Measurements from ENCODE around the gene EBF4.
"Not testable (repeated sequence)": the region's sequence is repeated elsewhere in the genome, so short reads cannot be mapped to it uniquely, and the experiment has no call there.

The EBF4 gene

DNA sequence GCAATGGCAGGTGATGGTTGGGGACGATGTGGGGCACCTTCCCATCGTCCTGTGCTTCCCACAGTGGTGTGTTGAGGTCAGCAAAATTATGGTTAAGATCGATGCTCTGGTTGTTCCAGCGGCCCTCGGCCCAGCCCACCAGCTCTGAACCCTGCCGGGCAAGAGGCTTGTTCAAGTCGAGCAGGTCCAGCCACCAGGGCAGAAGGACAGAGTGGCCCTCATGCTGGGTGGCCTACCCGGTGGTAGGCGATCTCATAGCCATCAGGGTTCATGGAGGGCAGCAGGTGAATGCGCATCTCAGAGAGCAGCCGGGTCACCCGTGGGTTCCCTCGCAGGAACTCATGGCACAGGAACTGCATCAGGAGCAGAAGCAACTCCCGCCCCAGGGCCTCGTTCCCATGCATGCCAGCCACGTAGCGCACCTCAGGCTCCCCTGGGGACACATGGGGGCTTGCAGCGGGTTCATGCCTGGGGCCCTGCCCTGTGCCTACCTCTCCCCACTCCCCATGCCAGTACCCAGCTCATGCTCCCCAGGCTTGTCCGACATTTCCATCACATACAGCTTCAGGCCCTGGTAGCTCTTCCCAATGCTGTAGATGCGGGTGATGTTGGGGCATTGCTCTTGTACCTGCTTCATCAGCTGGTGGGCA lies 103.6 kb downstream of the EBF4 start:
- DNase-seq (ENCODE audit: low spot score), result no peak

DNA sequence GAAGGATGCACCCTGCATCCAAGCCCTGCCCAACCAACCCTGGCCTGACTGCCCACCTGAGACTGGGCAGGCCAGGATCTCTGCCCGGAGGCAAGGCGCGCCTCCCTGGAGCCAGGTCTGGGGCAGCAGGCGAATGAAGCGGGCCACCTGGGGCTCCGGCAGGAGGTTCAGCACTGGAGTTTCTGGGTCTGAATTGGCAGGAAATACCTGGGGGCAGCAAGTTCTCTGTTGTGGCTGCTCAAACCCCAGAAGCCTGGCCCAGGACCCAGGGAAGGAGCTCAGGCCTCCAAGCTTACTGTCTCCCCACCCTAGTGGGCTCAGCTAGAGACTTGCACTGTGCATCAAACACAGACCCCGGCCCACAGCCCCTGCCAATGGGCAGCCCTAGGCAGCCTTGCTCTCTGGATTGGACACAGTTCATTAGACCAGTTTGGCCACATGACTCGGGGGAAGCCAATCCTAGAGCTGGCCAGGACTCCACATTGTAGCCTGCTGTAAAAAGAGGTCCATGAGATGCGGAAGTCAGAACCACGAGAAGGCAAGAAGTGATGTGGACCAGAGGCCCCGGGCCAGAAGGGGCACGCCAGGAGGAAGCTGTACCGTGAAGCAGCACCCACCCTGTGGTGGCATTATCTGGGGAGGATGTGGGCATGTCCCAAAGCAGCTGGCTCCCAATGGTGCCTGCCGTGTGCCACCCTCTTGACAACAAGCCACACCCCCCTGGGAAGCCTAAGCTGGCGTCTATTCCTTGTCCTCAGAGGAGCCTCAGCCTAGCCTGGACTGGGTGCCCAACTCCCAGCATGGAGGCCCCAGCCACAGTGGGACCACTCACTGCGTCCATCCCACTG lies 104.8 kb downstream of the EBF4 start:
- no peak for DNase-seq (ENCODE audit: low spot score)

DNA sequence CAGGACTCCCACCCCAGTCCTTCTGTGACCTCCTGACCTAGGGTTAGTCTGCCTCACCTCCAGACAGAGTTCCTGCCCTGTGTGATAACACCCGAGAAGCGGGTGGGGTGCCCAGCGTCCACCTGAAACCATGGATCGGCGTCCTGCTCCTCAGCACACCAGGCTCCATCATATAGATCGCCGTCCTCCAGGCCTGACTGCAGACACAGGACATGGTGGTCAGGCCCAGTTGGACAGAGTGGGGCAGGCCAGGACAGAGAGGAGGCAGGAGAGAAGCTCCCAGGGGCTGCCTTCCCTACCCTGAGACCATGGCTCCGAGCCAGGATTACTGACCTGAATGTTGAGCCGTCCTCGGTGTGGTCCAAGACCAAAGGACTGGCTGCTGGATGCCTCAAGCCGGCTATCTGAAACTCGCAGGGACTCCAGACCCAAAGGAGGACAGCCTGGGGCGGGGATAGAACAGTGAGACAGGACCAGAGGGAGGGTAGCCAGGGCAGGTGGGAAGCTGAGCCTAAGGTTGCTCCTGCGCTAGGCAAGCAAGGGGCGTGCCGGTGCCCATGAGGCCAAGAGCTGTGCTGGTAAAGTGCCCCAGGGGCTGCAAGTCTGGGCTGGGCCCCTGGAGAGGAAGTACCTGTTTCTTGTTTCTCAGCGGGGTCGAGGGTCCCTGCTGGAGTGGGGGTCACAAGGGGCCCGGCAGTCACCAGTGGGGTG lies 105.7 kb downstream of the EBF4 start:
- no peak for DNase-seq (ENCODE audit: low spot score)

DNA sequence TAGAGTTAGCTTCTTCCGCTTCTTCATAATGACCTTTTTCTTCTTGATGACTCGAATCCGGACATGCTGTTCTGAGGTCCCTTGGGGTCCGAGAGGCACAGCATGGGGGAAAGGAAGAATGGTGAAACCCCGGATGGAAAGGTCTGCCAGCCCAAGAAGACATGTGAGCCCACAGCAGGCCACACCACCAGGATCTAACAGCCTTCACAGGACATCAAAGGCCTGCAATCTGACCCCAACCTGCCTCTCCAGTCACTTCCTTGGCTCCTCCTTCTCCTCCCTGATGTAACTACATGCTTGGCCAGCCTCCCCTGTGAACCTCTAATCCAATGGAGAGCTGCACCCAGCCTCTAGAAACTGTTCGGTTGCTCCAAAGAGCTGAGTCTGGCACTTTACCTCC lies 106.2 kb downstream of the EBF4 start:
- DNase-seq (ENCODE audit: low spot score), result no peak

DNA sequence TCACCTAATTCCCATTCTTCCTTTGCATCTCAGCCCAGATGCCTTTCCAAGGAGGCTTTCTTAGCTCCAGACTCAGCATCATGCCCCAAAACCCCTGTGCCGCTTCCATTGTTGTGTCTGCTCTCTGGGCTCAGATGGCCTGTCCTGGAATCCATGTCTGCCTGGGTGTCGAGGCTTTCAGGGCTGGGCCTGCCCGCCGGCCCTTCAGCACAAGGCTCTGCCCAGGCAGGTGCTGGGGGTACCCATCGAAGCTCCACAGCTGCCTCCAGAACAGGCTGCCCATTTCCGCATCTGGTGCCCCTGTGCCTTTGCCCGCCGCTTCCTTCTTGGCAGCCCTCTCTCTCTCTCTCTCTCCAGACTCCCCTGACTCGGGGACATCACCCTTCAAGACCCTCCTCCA lies 106.7 kb downstream of the EBF4 start:
- DNase-seq (ENCODE audit: low spot score), result no peak

DNA sequence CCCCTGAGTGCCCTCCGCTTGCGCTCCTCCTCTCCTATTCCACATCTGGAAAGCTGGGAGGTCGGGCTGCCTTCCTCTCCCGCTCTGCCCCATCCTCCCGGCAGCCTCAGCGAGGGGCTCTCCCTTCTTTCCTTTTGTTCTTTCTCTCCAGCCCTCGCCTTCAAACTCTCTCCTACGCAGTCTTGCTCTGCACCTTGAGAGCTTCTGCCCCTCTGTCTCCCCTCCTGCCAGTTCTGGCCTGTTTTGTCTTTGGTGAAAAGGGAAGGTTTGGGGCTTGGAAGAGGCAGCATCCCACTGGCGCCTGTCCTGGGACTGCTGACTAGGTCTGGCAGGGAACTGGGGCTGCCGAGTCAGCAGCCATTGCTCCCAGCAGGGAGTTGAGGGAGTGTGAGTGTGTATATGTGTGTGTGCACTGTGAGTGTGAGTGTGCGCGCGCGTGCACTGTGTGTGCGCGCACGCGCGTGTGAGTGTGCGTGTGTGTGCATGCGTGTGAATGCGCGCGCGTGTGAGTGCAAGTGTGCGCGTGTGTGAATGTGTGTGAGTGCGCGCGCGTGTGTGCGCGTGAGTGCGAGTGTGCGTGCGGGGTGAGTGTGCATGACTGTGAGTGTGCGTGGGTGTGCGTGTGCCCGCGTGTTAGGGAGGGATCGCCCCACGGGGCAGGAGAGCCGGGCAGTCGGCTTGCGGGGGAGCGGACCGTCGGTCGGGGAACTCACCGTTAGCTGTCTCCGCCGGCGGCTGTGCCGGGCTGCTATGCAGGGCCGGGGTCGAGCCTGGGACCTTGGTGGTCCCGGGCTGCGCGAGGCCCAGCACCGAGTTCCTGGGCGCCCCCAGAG lies 107.3 kb downstream of the EBF4 start:
- no peak for DNase-seq (ENCODE audit: low spot score)

DNA sequence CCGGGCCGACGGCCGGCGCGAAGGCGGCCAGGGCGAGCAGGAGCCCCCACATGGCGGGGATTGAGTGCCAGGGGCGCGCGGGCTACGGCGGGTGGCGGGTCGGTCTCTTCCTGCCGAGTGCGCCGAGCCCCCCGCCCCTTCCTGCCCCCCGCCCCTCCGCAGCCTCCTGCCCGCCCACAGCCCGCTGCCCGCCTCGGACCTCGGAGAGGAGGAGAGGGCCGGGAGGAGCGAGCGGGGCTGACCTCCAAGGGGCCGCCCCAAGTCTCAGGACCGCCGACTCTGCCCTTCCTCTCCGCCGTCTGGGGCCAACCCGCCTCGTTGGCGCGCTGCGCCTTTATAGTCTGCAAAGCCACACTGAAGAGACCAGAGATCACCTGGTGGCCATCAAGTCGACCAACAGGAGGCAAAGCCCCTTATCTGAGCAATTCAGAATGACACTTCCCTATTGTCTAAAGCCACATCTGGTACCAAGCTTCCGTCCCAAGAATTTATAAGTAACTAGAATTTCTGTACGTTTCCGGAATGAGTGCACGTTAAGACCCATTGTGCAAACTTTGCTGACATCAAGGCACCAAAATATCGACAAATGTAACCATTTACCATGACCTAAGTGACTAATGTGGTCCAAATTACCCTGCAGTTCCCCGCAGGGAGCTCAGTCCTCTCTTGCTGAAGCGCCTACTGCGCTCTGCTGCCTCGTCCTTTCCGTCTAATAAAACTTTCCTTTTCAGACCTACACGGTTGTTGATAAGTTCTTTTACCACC lies 108.1 kb downstream of the EBF4 start, which contains the start of gene CPXM1:
CPXM1 (minus strand) TSS at position 107 of the 765 bp plus-strand sequence; CDS start at position 52, 55 bp downstream.
- DNase-seq (ENCODE audit: low spot score), result no peak

DNA sequence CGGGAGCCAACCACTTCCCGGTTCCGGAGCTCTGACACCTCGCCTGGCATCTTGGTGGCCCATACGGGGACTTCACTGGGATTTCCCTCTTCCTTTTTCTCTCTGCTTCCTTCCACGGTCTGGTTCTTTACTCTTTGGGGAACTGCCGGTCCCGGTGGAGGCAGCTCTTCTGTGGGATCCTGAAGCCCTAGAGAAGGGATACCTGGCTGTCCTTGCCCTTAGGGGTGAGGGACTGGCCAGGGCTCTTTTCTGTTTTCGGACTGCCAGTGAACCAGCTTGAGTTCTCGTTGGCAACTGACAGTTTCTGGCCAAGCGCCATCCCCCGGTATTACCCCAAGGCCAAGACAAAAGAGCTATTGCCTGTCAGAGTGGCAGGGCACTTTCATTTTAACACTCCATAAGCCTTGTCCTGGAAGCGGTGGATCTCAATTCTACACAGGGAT lies 108.7 kb downstream of the EBF4 start:
- no peak for DNase-seq (ENCODE audit: low spot score)

DNA sequence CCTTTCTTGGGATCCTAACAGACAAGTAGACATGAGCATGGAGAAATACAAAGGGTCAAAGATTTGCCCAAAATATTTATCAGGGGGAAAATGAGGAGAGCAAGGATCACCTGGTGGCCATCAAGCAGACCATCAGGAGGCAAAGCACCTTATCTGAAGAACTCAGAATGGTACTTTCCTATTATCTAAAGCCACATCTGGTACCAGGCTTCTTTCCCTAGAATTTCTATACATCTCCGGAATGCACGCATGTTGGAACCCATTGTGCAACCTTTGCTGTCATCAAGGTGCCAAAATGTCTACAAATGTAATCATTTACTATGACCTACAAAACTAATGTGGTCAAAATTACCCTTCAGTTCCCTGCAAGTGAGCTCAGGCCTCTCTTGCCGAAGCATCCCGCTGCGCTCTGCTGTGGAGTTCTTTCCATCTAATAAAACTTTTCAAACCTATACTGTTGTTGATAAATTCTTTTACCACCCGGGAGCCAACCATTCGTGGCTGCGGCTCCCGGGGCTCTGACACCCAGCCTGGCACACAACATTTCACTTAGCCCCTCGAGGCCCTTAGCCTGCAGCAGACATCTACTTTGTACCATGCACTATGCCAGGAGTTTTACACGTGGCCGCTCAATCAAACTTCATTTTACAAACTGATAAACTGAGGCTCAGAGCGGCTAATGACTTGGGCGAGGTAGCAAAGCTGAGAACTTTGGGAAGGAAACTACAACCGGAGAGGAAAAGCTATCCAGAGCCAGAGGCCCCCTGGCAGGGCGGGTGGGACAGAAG lies 111.7 kb downstream of the EBF4 start:
- DNase-seq (ENCODE audit: low spot score), result no peak

DNA sequence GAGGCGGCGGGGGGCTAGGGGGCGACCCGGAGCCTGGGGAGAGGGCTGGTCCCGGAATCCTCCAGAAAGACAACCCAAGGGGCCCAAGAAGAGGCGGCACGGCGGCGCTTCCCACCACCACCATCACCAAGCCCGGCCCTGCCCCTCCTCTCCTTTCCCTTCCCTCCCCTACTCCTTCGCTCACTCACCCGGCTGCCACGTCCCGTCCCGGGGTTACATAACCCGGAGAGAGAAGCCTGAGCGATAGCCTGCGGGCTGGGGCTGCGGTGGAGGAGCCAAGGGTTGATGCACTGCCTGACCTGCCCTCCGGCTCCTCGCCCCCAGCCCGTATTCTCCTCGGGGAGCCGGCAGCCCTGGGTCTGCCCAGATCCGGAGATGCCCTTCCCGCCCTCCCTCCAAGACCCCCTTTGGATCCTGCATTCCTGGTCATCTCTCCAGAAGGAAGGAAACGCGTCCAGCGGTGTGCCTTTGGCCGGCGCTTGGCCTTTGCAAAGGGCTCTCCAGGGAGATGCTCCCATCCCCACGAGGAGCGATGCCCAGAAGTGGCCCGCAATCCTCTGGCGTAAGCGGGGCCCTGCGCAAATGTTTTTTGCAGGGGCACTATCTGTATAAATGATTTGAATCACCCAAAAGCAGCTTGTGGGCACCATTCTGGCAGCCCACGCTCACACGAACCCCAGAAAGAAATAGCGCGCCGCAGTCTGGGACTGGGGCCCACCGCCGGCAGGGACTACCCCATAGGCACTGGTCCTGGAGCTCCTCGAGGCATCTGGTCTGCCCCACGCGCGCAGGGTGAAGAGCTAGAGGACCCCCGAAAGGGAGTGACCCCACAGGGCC lies 112.5 kb downstream of the EBF4 start:
- no peak for DNase-seq (ENCODE audit: low spot score)

DNA sequence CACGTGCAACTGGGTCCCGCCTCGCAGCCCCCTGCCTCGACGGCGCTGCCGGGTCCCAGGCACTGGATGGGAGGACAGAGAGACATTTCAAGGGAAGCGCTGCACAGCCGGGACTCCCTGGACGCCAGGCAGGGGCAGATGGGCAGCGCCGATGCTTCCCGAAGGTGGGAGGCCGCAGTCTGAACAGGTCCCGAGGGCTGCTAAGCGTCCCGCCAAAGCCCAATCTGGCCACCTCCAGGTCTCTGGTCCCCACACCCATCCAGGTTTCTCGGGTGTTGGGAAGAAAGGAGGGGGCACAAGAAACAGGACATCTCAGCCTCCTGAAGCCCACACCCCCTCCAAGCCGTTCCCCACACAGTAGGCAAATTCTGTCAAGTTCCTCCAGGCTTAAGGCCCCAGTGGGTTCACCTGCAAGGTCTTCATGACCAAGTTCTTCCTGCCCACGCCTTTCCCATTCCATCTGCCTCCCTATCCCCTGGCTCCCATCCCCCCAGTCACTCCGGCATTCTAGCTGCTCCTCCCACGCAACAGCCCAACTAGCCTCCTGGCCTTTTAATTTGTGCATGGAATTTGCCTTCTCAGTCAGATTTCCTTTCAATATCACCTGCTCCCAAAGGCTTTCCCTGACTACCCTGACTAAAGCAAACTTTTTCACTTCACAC lies 113.2 kb downstream of the EBF4 start:
- no peak for DNase-seq (ENCODE audit: low spot score)

DNA sequence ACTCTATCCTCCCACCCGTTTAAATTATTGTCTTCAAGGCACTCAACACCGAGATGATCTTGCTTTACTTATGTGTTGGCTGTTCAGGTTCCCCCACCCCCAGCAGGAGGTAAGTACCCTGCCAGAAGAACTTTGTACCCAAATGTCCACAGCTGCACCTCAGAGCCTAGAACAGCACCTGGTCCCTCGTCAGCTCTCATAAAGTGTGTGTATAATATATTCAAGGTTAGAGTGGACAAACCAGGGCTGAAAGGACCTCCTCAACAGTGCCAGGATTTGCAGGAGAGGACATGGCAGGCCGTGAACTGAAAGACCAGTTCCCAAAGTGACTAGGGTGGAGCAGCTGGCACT lies 113.7 kb downstream of the EBF4 start:
- DNase-seq (ENCODE audit: low spot score), result peak; percentile 4

DNA sequence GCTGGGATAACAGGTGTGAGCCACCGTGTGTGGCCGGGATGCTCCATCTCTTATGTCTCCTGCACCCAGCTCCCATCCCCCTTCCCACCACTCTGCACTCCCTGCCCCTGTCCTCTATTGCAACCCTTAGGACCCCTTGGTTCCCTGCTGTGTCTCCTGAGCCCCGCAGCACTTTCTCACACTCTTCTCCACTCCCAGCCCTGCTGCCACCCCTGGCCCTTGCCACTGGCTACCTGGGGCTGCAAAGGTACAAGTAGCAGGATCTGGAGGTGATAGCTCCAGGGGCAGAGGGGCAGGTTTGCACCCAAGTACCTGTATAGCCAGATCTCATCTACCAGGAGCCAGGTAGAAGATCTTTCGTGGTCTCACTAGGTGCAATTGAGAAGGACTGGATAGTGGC lies 114.4 kb downstream of the EBF4 start:
- DNase-seq (ENCODE audit: low spot score), result no peak

DNA sequence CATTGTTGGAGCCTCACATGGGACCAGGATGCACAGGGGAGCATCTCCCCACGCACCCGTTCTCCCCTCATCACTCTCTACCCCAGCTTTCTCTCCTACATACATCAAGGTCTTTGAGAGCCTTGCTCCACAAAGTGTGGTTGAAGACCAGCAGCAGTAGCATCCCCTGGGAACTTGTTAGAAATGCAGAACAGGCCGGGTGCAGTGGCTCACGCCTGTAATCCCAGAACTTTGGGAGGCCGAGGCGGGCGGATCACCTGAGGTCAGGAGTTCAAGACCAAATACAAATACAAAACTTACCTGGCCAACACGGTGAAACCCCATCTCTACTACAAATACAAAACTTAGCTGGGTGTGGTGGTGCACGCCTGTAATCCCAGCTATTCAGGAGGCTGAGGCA lies 115.3 kb downstream of the EBF4 start:
- DNase-seq (ENCODE audit: low spot score), result not testable (repeated sequence)

DNA sequence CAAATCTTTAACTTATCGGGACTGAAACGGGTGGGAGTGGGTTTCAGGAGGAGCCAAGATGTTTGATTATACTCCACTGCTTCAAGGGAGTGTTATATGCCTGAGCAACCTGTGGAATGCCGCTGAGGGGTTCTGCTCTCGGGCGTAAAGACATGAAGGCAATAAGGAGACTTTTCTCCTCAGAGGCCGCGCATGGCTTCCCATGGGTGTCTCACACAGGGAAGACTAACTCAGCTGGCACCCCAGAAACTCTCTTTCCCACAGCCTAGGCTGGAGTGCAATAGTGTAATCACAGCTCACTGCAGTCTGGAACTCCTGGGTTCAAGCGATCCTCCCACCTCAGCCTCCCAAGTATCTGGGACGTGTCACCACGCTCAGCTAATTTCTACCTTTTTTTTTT lies 117.1 kb downstream of the EBF4 start:
- no peak for DNase-seq (ENCODE audit: low spot score)
